Adipocyte (in vitro differentiated cells): ENCODE data around the gene USP36.

ENCODE experiments used
- DNase-seq: peaks from one replicate; pipeline ENCODE4 v3.0.0-alpha.2; 2015; ENCODE audit warnings: low read depth
- H3K27me3 ChIP-seq: replicated peaks from 2 replicates; pipeline ENCODE4 v1.7.0; 2013; ENCODE audit warnings: mild to moderate bottlenecking, low read length, moderate library complexity; ENCODE audit not compliant: control insufficient read depth, insufficient read depth
- H3K36me3 ChIP-seq: 2 replicates; pipeline ENCODE4 v1.7.0; 2013; ENCODE audit warnings: low read length, mild to moderate bottlenecking, moderate library complexity; ENCODE audit not compliant: control insufficient read depth, insufficient read depth, severe bottlenecking
- H3K4me1 ChIP-seq: 2 replicates; pipeline ENCODE4 v1.7.0; 2013; ENCODE audit warnings: mild to moderate bottlenecking, low read length, moderate library complexity; ENCODE audit not compliant: control insufficient read depth, insufficient read depth
- H3K4me3 ChIP-seq: 2 replicates; pipeline ENCODE4 v1.7.0; 2013; ENCODE audit warnings: mild to moderate bottlenecking, low read length, moderate library complexity
- H3K9ac ChIP-seq: 2 replicates; pipeline ENCODE4 v1.7.0; 2013; ENCODE audit warnings: mild to moderate bottlenecking, low read length, moderate library complexity
- H3K9me3 ChIP-seq: 2 replicates; pipeline ENCODE4 v1.7.0; 2013; ENCODE audit warnings: mild to moderate bottlenecking, low read length, moderate library complexity; ENCODE audit not compliant: control insufficient read depth

USP36 gene

DNA sequence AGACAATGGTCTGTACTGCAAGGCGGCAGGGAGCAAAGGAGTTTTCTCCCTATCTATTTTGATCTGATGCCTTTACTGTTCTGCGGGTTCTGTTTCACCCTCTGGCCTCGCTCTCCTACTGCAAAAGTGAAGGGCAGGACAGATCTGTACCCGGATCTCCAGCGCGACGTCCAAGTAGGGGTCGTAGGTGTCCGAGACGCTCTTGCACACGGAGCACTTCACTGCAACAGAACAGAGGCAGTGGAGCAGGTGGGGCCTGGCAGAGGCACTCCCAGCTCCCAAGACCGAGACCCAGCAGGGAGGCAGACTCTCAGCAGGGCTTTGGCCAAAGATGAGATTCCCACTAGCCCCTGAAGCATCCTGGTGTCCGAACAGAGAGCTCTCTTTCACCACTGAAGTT, 19.8 kb downstream of the USP36 start:
- Histone ChIP-seq H3K4me3 (no peak overlapping the region), H3K36me3 (peaks cover 89% of the 10 kb centered on the region), H3K9ac (no peak overlapping the region), H3K9me3 (no peaks in the 10 kb centered on the region), H3K27me3 (no peaks in the 10 kb centered on the region), H3K4me1 (peaks cover 4% of the 10 kb centered on the region)
- no peak for DNase-seq

DNA sequence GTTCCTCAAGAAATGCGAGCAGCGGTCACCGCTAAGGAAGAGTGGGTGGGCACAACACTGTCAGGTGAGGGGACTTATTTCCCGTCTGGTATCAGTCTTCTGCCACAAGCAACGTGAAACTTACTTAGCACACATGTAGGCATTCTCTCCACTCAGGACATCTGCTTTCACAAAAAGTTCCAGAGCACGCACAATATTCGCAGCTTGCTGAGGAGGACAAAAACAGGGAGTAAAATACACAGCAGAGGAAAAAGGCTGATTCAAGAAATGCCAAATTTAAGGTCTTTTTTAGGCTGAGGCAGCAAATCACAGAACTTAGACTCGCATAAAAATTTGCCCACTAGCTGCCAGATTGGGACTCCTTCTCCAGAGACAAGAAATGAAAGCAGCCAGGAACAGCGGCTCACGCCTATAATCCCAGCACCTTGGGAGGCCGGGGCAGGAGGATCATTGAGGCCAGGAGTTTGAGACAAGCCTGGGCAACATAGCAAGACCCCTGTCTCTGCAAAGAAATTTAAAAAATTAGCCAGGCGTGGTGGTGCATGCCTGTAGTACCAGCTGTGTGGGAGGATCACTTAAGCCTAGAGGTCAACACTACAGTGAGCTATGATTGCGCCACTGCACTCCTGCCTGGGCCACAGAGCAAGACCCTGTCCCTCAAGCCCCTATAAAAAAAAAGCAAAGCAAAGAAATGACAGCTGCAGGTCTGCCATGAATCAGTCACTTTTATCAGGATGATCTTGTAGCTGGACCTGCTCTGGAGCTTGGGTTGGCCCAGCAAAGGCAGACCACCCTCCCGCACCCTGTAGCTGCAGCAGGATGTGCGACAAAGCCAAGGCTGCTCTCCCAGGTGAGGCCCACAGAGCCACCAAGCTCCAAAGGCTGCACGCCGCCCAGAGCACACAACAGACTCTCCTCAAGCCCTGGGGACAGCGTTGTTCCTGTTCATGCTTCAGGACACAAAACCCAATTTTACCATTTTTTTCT, 20.5 kb downstream of the USP36 start:
- Histone ChIP-seq H3K4me3 (no peak overlapping the region), H3K9me3 (no peaks in the 10 kb centered on the region), H3K36me3 (peaks cover 89% of the 10 kb centered on the region), H3K27me3 (no peaks in the 10 kb centered on the region), H3K4me1 (peaks cover 4% of the 10 kb centered on the region), H3K9ac (no peak overlapping the region)
- no peak for DNase-seq

DNA sequence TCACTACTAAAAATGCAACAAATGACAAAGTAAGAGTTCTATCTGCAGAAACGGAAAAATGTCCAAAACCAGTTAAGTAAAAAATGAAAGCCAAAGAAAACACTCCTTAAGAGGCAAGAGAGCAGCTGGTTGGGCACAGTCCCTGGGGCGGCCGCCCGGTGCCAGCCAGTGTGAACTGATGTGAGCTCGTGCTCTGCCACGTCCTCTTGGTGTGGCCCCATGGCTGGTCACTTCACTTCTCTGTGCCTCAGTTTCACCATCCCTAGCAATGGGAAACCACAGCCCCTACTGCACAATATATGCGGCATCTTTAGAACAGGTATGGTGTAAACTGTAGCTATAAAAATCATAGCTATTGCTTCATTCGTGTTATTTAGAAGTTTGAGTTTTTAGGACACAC, 21.2 kb downstream of the USP36 start:
- Histone ChIP-seq H3K36me3 (peaks cover 89% of the 10 kb centered on the region), H3K9me3 (no peaks in the 10 kb centered on the region), H3K4me3 (no peak overlapping the region), H3K9ac (no peak overlapping the region), H3K4me1 (peaks cover 4% of the 10 kb centered on the region), H3K27me3 (no peaks in the 10 kb centered on the region)
- DNase-seq = no peak

DNA sequence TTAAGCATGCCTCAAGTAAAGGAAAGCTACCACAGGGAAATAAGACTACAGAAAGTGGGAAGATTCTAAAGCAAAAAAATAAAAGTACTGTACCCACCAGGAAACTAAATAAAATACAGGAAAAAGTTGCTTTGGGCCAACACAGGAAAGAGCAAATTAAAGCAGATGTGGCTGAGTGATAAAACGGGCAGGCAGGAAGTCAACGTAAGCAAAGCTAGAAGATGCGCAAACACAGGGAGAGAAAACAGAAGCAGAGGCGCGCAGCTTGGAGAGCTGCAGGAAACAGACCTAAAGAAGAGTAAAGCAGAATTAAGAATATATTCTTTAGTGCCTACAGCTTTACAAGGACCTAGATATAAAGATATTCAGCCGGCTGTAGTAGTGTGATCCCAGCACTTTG, 21.7 kb downstream of the USP36 start:
- Histone ChIP-seq H3K36me3 (peaks cover 89% of the 10 kb centered on the region), H3K9me3 (no peaks in the 10 kb centered on the region), H3K27me3 (no peaks in the 10 kb centered on the region), H3K4me3 (no peak overlapping the region), H3K9ac (no peak overlapping the region), H3K4me1 (peaks cover 4% of the 10 kb centered on the region)
- no peak for DNase-seq

DNA sequence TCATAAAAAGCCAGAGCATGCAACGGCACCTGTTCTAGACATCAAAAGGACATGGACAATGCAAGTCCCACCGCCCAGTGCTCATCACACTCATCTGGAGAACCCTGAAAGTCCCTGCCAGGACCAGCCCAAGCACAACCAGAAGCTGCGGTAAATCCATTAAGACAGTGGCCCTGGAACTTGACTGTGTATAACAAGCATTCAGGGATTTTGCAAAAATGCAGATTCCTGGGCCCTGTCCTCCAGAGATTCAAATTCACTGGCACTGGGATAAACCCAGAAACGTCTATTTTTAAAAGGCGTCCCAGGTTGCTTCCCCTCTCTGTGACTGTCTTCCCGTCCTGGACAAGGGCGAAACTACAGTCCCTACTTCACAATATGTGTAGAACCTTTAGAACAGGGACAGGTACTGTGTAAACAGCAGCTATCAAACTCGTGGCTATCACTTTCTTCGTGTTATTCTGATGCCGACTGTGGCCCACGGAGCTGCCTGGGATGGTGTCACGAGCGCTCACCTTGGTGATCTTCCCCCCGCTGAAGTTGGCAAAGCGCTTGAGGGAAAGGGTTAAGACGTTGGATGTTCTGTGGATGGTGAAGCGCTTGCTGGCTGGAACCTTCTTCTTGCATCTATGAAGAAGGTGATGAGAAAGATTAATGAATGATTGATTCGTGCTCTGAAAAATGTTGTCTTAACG, 22.3 kb downstream of the USP36 start:
- Histone ChIP-seq H3K9ac (no peak overlapping the region), H3K4me1 (peaks cover 9% of the 10 kb centered on the region), H3K4me3 (no peak overlapping the region), H3K9me3 (no peaks in the 10 kb centered on the region), H3K27me3 (no peaks in the 10 kb centered on the region), H3K36me3 (peaks cover 89% of the 10 kb centered on the region)
- no peak for DNase-seq

DNA sequence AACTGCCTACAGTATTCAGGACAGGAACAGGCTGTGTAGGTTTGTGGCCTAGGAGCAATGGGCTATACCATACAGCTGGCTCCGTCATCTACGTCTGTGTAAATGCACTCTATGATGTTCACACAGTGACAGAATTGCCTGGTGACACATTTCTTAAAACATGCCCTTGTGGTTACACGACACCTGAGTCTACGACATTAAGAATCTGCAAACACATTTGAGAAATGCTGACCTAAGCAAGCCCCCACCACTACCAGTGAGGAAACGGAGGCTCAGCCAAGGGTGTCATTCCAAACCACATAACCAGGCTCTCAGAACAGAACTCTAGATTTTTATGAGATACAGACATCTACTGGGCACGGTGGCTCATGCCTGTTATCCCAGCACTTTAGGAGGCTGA, 23.5 kb downstream of the USP36 start:
- Histone ChIP-seq H3K4me3 (no peak overlapping the region), H3K9ac (no peak overlapping the region), H3K36me3 (peaks cover 85% of the 10 kb centered on the region), H3K9me3 (no peaks in the 10 kb centered on the region), H3K4me1 (peaks cover 10% of the 10 kb centered on the region), H3K27me3 (no peaks in the 10 kb centered on the region)
- DNase-seq = no peak

DNA sequence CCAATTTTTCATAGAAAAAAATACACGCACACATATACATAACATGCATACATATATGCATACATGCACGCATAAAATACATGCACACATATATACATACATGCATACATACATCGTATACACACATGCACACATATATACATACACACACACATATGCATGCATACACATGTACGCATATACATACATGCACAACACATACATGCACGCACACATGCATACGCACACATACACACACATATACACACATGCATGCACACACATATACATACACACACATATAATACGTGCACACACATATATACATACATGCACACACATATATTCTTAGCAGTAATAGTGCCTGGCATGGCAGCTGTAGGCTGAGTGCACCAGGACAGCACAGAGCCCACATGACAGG, 24.9 kb downstream of the USP36 start:
- Histone ChIP-seq H3K9ac (no peak overlapping the region), H3K4me1 (peaks cover 10% of the 10 kb centered on the region), H3K4me3 (no peak overlapping the region), H3K36me3 (peaks cover 89% of the 10 kb centered on the region), H3K27me3 (no peaks in the 10 kb centered on the region), H3K9me3 (no peaks in the 10 kb centered on the region)
- DNase-seq = no peak

DNA sequence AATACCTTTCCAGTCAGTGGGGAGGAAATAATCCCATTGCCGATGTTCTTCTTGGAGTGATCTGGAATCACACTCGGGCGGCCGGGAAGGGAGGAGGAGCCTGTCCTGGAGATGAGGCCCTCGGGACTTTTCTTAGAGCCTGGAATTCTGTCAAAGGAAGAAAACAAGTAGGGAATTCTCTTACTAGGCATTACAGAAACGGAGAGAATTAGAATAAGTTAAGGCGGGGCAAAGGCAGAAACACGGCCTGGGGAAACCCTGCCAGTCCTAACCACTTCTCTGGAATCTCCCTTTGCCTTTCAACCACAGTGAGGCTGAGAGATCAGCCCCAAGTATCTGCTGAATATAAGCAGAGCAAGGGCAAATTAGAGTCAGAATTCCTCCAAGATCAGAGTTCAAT, 27.8 kb downstream of the USP36 start:
- no peak overlapping the region for H3K4me3 ChIP-seq

DNA sequence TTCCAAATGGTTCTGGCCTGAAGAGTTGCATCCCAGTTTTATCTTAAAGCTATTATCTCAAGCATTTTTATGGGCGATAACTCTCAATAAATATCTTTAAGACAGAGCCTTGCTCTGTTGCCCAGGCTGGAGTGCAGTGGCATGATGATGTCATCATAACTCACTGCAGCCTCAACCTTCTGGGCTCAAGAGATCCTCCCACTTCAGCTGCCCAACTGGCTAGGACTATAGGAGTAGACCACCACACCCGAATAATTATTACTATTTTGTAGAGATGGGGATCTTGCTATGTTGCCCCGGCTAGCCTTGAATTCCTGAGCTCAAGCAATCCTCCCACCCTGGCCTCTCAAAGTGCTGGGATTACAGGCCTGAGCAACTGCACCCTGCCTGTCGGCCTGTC, 32.5 kb downstream of the USP36 start:
- DNase-seq = no peak
- Histone ChIP-seq H3K9ac (no peak overlapping the region), H3K4me1 (peaks cover 4% of the 10 kb centered on the region), H3K4me3 (no peak overlapping the region), H3K9me3 (no peaks in the 10 kb centered on the region), H3K36me3 (peaks cover 86% of the 10 kb centered on the region), H3K27me3 (no peaks in the 10 kb centered on the region)

More for the DNA sequence above, 27.8 kb downstream of the USP36 start:
- H3K4me1 ChIP-seq = peaks cover 10% of the 10 kb centered on the region
- peaks cover 89% of the 10 kb centered on the region for H3K36me3 ChIP-seq
- H3K9ac ChIP-seq = peak overlapping the region; percentile 57
- no peaks in the 10 kb centered on the region for H3K27me3 ChIP-seq
- H3K9me3 ChIP-seq = no peaks in the 10 kb centered on the region
- no peak for DNase-seq

DNA sequence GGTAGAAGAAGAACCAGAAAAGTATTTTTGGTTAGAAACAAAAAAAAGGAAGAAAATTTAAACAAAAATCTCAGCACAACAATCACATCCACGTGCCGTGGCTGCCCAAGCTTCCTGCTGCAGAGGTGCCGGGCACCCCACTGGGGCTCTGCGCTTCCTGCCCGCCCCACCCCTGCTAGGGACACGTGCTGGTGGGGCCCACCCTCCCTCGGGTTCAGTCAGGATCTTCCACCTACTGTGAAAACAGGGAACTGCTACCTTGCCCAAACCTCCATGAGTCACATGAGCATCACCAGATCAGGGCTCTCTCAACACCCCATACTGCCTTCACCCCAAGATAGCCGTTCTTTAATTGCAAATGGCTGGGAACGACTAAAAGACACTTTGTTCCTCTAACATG, 34.2 kb downstream of the USP36 start:
- Histone ChIP-seq H3K9ac (no peak overlapping the region), H3K9me3 (no peaks in the 10 kb centered on the region), H3K36me3 (peaks cover 90% of the 10 kb centered on the region), H3K4me3 (no peak overlapping the region), H3K27me3 (no peaks in the 10 kb centered on the region), H3K4me1 (no peaks in the 10 kb centered on the region)
- no peak for DNase-seq

DNA sequence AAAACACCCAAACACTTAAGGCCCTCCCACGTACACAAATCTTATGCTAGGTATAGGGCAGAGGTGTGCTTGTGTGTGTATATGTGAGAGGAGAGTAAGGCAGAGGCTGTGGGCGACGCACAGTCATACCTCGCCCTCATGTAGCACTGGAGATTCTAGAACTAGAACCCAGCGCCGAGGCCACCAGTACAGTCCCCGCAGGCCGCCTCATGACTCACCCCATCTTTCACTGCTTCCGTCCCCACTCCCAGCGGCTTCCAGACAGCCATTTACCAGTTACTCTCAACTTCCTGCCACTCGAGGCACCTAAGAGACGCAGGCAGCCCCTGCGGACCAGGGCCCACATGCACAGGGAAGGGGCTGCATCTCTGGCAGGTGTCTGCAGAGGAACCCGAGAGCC, 35.3 kb downstream of the USP36 start:
- no peaks in the 10 kb centered on the region for H3K9me3 ChIP-seq
- no peaks in the 10 kb centered on the region for H3K27me3 ChIP-seq
- no peak overlapping the region for H3K4me3 ChIP-seq
- H3K4me1 ChIP-seq = no peaks in the 10 kb centered on the region
- no peak overlapping the region for H3K9ac ChIP-seq
- no peak for DNase-seq
- peaks cover 82% of the 10 kb centered on the region for H3K36me3 ChIP-seq
